Measurements from ENCODE around the gene DGAT2. TPM values are rescaled to one million over a fixed set of nuclear protein-coding genes. Genes with fewer than 3 reads are reported as not detected.

The DGAT2 gene
- total RNA-seq, 1 donor from 2014 or later: 7.3 TPM

DNA sequence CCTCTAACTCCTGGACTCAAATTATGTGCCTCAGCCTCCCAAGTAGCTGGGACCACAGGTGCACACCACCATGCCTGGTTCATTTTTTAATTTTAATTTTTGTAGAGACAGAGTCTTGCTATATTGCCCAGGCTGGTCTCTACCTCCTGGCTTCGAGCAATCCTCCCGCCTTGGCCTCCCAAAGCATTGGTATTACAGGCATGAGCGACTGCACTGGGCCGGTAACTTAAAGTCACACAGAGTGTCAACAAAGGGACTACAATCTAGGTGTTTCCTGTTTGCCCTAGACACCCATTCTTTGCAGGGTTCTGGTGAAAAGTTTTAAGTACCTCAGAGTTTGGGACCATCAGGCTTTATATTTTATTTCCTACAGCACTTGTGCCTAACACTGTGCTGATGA lies 54.8 kb downstream of the DGAT2 start:
- no peak overlapping the region for H3K4me3 Mint-ChIP-seq
- intact Hi-C loops (cut with micrococcal nuclease): no loop called here
- peak; percentile 56 for DNase-seq
- no peaks in the 10 kb centered on the region for H3K9me3 Mint-ChIP-seq
- no peak overlapping the region for H3K27ac Mint-ChIP-seq
- no peaks in the 10 kb centered on the region for H3K27me3 Mint-ChIP-seq
- H3K36me3 Mint-ChIP-seq (ENCODE audit: low read depth): peaks cover 16% of the 10 kb centered on the region
- peaks cover 17% of the 10 kb centered on the region for H3K4me1 Mint-ChIP-seq

DNA sequence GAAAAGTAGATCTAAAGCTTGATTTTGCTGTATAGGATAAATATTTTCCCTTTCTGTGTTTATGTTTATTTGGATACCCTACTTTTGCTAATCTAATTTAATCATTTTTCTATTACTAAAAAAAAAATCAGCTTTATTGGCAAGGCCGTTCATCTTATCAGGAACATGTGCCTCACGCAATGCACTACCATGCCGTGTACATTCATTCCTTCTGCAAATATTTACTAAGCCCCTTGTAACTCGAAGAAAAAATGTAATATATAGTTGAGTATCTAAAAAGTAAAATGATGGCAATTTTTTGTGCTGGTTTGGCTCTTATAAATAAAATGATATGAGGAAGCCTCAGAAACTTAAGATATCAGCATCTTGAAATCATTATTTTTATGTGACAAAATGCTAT lies 55.4 kb downstream of the DGAT2 start:
- H3K4me3 Mint-ChIP-seq: peak overlapping the region; percentile 10

DNA sequence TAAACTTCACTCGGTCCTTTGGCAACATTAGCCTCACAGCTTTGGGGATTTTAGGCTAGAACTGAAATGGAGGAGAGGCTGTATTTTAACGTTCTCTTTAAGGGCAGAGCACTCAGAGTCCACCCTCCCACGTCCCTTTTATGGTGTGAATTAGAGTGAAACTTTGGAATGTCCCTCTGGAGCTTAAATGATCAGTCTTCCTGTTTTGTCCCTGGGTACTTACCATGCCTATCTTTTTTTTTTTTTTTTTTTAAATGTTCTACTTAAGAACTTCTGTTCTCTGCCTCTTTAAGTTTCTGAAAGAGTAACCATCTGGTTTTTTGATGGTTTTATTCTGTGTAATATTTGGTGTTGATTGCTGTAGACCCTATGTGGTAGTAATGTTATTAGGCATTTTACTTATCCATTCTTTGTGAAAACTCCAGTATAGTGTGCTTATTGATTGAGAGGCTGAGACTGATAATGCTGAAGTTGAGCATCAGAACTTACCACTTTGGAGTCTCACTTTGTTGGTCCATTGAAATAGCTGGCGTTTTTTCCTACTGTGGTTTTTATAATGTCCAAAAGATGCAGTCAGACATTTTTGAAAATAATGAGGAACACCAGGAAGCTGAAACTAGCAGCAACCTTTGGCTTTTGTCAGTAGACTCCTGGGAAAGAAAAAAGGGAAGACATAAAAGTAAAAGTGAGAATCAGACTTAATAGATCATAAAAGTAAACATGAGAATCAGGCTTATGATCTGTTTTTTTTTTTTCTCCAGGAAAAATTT lies 58.1 kb downstream of the DGAT2 start:
- intact Hi-C loops (cut with micrococcal nuclease): no loop called here
- Mint-ChIP-seq H3K36me3 (ENCODE audit: low read depth) (peaks cover 11% of the 10 kb centered on the region), H3K27ac (no peak overlapping the region), H3K9me3 (no peaks in the 10 kb centered on the region), H3K4me3 (no peak overlapping the region), H3K27me3 (no peaks in the 10 kb centered on the region), H3K4me1 (peaks cover 11% of the 10 kb centered on the region)
- DNase-seq: no peak

More for the DNA sequence above, 55.4 kb downstream of the DGAT2 start:
- no peaks in the 10 kb centered on the region for H3K9me3 Mint-ChIP-seq
- H3K36me3 Mint-ChIP-seq (ENCODE audit: low read depth): peaks cover 13% of the 10 kb centered on the region
- H3K27me3 Mint-ChIP-seq: no peaks in the 10 kb centered on the region
- H3K27ac Mint-ChIP-seq: no peak overlapping the region
- intact Hi-C loops (cut with micrococcal nuclease): no loop called here
- DNase-seq: no peak
- peaks cover 17% of the 10 kb centered on the region for H3K4me1 Mint-ChIP-seq

DNA sequence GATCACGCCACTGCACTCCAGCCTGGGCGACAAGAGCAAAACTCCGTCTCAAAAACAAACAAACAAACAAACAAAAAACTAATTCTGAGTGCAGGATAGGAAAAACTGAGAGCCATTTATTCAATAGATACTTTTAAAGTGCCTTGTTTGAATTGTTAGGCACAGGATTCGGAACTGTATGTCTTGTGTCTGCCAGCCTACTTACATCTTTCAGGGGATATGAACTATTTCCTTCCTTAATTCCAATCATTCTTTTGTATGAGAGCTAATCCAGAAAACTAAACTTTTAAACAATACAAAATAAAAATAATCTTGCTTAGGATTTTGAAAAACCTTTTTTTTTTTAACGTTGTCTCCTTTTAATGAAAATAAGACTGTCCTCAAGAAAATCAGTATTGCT lies 59.0 kb downstream of the DGAT2 start:
- Mint-ChIP-seq H3K4me1 (peaks cover 11% of the 10 kb centered on the region), H3K4me3 (no peak overlapping the region), H3K27ac (no peak overlapping the region), H3K9me3 (no peaks in the 10 kb centered on the region), H3K36me3 (ENCODE audit: low read depth) (peaks cover 8% of the 10 kb centered on the region), H3K27me3 (no peaks in the 10 kb centered on the region)
- intact Hi-C loops (cut with micrococcal nuclease): no loop called here
- no peak for DNase-seq

DNA sequence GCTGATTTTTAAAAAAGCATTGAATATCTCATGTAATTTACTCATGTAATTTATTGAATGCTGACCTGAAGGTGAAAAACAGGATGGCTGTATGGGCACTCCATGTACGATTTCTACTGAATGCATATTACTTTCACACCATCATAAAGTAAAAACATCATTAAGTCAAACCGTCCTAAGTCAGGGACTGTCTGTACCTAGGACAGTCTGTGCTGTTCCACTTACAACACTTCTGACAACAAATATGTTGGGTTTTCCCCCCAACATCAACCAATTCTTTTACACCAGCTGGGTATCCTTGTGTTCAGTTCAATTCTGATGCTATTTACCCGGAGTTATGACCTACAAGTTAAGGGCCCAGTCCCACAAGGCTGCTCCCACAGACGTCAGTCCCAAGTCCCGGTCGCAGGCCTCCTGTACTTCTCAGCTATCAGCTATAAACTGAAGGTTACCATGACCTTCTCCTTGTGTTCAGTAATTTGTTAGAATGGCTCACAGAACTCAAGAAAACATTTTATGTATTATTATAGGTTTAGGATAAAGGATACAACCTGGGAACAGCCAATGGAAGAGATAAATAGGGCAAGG lies 63.4 kb downstream of the DGAT2 start:
- Mint-ChIP-seq H3K9me3 (no peaks in the 10 kb centered on the region), H3K27me3 (no peaks in the 10 kb centered on the region), H3K4me1 (peaks cover 6% of the 10 kb centered on the region), H3K27ac (no peak overlapping the region), H3K36me3 (ENCODE audit: low read depth) (peaks cover 2% of the 10 kb centered on the region), H3K4me3 (no peak overlapping the region)
- DNase-seq: no peak
- intact Hi-C loops (cut with micrococcal nuclease): no loop called here

DNA sequence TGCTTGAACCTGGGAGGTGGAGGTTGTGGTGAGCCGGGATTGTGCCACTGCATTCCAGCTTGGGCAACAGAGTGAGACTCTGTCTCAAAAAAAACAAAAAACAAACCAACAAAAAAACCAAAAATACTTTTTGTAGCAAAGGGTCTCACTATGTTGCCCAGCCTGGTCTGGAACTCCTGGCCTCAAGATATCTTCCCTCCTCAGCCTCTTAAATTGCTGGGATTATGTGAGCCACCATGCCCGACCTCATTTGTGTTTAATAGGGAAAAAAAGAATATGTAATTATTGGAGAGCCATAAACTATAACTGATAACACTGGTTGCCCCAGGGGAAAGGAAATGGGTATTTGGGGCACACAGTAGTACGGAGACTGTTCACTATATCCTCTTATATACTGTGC lies 66.2 kb downstream of the DGAT2 start:
- Mint-ChIP-seq H3K27ac (no peak overlapping the region), H3K27me3 (no peaks in the 10 kb centered on the region), H3K36me3 (ENCODE audit: low read depth) (peaks cover 10% of the 10 kb centered on the region), H3K9me3 (no peaks in the 10 kb centered on the region), H3K4me3 (no peak overlapping the region), H3K4me1 (peaks cover 5% of the 10 kb centered on the region)
- no peak for DNase-seq
- intact Hi-C loops (cut with micrococcal nuclease): no loop called here

DNA sequence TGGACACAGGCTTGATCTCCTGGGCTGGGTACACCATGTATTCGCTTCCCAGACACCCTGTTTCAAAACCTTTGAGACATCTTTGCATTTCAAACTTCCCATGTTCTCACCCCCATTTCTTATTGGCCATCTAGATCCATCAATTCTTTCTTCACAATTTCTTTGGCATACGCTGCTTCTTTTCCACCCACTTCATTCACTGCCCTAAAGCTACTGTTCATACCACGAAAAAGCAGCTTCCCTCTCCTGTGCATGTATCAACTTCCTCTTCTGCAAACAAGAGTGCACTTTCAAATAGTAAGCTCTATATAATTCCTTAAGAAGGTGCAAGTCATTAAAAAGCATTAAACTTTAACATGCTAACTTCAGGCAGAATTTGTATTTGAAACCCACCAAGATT lies 67.8 kb downstream of the DGAT2 start:
- Mint-ChIP-seq H3K4me1 (peaks cover 5% of the 10 kb centered on the region), H3K27me3 (no peaks in the 10 kb centered on the region), H3K36me3 (ENCODE audit: low read depth) (peaks cover 10% of the 10 kb centered on the region), H3K4me3 (no peak overlapping the region), H3K9me3 (no peaks in the 10 kb centered on the region), H3K27ac (no peak overlapping the region)
- intact Hi-C loops (cut with micrococcal nuclease): no loop called here
- DNase-seq: no peak

DNA sequence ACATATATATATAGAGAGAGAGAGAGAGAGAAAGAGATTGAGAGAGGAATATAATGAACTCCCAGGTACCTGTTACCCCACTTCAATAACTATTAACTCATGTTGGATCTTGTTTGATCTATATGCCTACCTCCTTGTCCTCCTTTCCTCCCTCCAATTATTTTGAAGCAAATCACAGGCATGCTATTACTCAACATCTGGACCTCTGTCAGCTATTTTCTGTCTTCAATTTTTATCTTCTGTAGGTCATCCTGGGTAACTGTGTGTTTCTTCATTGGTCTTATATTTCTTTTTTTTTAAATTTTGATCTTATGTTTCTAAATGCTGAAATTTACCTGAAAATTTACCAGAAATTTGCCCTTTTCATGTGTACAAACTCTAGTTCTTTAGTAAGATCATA lies 71.3 kb downstream of the DGAT2 start:
- no peak for DNase-seq
- Mint-ChIP-seq H3K9me3 (no peaks in the 10 kb centered on the region), H3K27me3 (no peaks in the 10 kb centered on the region), H3K27ac (no peak overlapping the region), H3K36me3 (ENCODE audit: low read depth) (peaks cover 10% of the 10 kb centered on the region), H3K4me1 (peaks cover 5% of the 10 kb centered on the region), H3K4me3 (no peak overlapping the region)
- intact Hi-C loops (cut with micrococcal nuclease): no loop called here

DNA sequence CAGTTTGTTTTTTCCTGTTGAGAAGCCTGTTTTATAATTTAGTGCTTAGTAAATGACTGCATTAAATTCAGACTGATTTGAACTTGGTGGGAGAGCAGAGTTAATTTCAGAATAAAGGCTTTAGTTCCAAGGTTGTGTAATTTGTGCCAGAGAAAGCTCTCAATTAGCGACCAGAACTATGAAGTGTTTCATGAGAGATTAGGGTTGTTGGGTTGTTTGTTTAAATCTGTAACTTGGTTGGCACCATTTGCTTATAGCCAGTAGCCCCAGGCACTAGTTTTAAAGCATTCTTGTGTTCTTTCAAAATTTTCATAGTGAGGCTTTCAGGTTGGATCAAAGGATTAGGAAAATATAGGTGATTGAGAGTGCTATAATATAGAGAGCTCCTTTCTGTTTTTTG lies 71.9 kb downstream of the DGAT2 start:
- intact Hi-C loops (cut with micrococcal nuclease): no loop called here
- Mint-ChIP-seq H3K27me3 (no peaks in the 10 kb centered on the region), H3K9me3 (no peaks in the 10 kb centered on the region), H3K27ac (no peak overlapping the region), H3K36me3 (ENCODE audit: low read depth) (peaks cover 14% of the 10 kb centered on the region), H3K4me3 (no peak overlapping the region), H3K4me1 (peaks cover 5% of the 10 kb centered on the region)
- no peak for DNase-seq

DNA sequence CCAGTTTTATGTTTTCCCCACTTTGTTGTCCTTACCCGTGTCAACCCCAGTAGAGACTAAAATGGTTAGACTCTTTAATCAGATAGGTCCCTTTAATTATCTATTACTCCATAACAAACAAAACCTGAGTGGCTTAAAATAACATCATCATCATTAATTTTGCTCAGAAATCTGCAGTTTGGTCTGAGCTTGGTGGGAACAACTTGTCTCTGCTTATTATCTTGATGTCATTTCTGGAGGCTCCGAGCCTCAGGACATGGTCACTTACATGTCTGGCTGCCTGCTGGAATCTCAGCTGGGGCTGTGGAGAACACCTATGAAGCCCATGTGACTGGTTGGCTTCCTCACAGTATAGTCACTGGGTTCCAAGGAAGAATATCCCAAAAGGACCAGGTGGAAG lies 73.2 kb downstream of the DGAT2 start:
- Mint-ChIP-seq H3K36me3 (ENCODE audit: low read depth) (peaks cover 14% of the 10 kb centered on the region), H3K9me3 (no peaks in the 10 kb centered on the region), H3K27ac (no peak overlapping the region), H3K4me1 (no peaks in the 10 kb centered on the region), H3K4me3 (no peak overlapping the region), H3K27me3 (no peaks in the 10 kb centered on the region)
- DNase-seq: no peak
- intact Hi-C loops (cut with micrococcal nuclease): no loop called here

DNA sequence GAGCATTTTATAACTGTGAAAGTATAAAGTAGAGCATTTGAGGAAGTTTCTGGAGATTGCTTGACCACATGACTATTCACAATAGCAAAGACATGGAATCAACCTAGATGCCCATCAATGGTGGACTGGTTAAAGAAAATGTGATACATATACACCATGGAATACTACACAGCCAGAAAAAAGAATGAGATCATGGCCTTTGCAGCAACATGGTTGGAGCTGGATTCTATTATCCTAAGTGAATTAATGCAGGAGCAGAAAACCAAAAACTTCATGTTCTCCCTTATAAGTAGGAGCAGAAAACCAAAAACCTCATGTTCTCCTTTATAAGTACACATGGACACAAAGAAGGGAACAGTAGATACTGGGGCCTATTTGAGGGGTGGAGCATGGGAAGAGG lies 76.7 kb downstream of the DGAT2 start:
- Mint-ChIP-seq H3K27me3 (no peaks in the 10 kb centered on the region), H3K27ac (no peak overlapping the region), H3K9me3 (no peaks in the 10 kb centered on the region), H3K4me1 (peaks cover 2% of the 10 kb centered on the region), H3K36me3 (ENCODE audit: low read depth) (peaks cover 6% of the 10 kb centered on the region), H3K4me3 (no peak overlapping the region)
- intact Hi-C loops (cut with micrococcal nuclease): no loop called here
- no peak for DNase-seq

DNA sequence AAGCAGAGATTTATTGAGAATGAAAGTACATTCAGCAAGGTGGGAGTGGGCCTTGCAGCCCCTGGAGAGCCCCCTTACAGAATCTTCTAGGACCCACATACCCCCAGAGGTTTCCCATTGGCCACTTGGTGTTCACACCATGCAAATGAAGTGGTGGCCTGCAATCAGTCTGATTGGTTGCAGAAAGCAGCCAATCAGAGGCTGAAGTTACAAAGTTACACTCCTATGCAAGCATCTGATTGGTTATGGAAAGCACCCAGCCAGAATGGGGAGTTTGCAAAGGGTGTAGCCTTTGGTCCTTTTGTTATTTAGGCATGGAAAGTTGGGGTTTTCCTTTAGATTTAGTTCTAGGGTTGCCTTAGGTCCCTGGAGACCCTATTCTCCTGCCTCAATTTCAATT lies 81.3 kb downstream of the DGAT2 start:
- H3K36me3 Mint-ChIP-seq (ENCODE audit: low read depth): peaks cover 6% of the 10 kb centered on the region

DNA sequence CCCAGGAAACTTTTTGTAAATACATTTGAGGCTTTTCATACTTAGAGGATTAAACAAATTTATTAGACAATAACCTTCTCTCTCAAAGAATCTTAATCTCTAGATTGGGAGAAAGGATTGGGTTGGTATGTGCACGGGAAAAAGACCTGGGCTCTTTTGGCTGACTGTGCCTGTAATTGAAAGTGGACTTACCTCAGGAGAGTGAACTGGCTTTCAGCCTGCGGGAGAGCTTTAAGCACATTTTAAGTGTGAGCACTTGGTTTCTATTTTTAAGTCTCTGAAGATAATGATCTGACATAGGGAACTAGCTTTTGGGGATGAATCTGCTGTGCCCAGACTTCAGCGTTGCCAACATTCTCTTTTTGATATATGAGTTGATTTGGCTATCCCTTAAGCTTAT lies 82.2 kb downstream of the DGAT2 start:
- Mint-ChIP-seq H3K27ac (no peak overlapping the region), H3K27me3 (no peaks in the 10 kb centered on the region), H3K4me3 (no peak overlapping the region), H3K4me1 (peaks cover 10% of the 10 kb centered on the region), H3K36me3 (ENCODE audit: low read depth) (peaks cover 2% of the 10 kb centered on the region), H3K9me3 (no peaks in the 10 kb centered on the region)
- intact Hi-C loops (cut with micrococcal nuclease): no loop called here
- DNase-seq: no peak

More for the DNA sequence above, 81.3 kb downstream of the DGAT2 start:
- intact Hi-C loops (cut with micrococcal nuclease): no loop called here
- peaks cover 10% of the 10 kb centered on the region for H3K4me1 Mint-ChIP-seq
- DNase-seq: no peak
- no peak overlapping the region for H3K27ac Mint-ChIP-seq
- H3K9me3 Mint-ChIP-seq: no peaks in the 10 kb centered on the region
- H3K27me3 Mint-ChIP-seq: no peaks in the 10 kb centered on the region
- no peak overlapping the region for H3K4me3 Mint-ChIP-seq
